Spleen (tissue), 7 donors: ENCODE results near the gene NBPF6.
"Not testable (repeated sequence)": the region's sequence is repeated elsewhere in the genome, so short reads cannot be mapped to it uniquely, and the experiment has no call there.

Experiments used
- CTCF ChIP-seq, 11 experiments: fragments of 200-600 bp in 7 of 11; fragments of 450-650 bp in 4 of 11; sonication (generic) in 4 of 11; IDR thresholded peaks in 8 of 11; conservative IDR thresholded peaks in 3 of 11; 1 replicate in 7 of 11; 2 replicates in 4 of 11; pipeline versions ENCODE4 v1.4.0 to v1.8.0; 2016 to 2021; ENCODE audit warnings: antibody characterized with exemption in 11 of 11, inconsistent platforms in 4 of 11, mild to moderate bottlenecking in 1 of 11
- POLR2A ChIP-seq, 3 donors: fragments of 450-650 bp; IDR thresholded peaks; one replicate each; pipeline ENCODE4 v1.5.1; 2017; ENCODE audit warnings: antibody characterized with exemption in 3 of 3, mild to moderate bottlenecking in 1 of 3
- POLR2AphosphoS5 ChIP-seq, 3 donors: sonication (generic); formaldehyde crosslinking; IDR thresholded peaks; one replicate each; pipeline ENCODE4 v1.5.1; 2017; ENCODE audit warnings: antibody characterized with exemption in 3 of 3
- donor health status: DM: no; HTN: no; CAD: no; lungs with moderate emphysema.
- donor health status: DM: no; HTN: no; CAD: no.
- donor health status: DM: no; HTN: no; CAD: no.

GRCh38 chr1:108454521-108454920 lies 4.4 kb downstream of the NBPF6 start:
- TF ChIP-seq CTCF (IDR thresholded peaks at IDR 0.05 in 8 of 11, conservative IDR thresholded peaks at IDR 0.05 in 3 of 11); POLR2AphosphoS5 (IDR thresholded peaks at IDR 0.05); POLR2A (IDR thresholded peaks at IDR 0.05): not testable (repeated sequence)
